GM21381 (cell line): Measurements from ENCODE around the gene LDLRAD3.

Experiments used
- ATAC-seq: cut with Tn5 transposase; IDR thresholded peaks from one replicate; pipeline ENCODE4 v1.9.1; 2021; ENCODE audit warnings: mild to moderate bottlenecking, moderate library complexity; ENCODE audit not compliant: unreplicated experiment

The LDLRAD3 gene

GRCh38 chr11:36122671-36123070 lies 178.8 kb downstream of the LDLRAD3 start:
- no peak for ATAC-seq

- no peak for ATAC-seq
Observed at GRCh38 chr11:36123336-36124101, 179.7 kb downstream of the LDLRAD3 start.

GRCh38 chr11:36126678-36127077 lies 182.8 kb downstream of the LDLRAD3 start:
- ATAC-seq = no peak

- ATAC-seq = no peak
Observed at GRCh38 chr11:36127550-36127949, 183.7 kb downstream of the LDLRAD3 start.

GRCh38 chr11:36129955-36130354 lies 186.1 kb downstream of the LDLRAD3 start:
- ATAC-seq = no peak

- no peak for ATAC-seq
Observed at GRCh38 chr11:36130401-36130800, 186.5 kb downstream of the LDLRAD3 start.

GRCh38 chr11:36131721-36132397 lies 188.0 kb downstream of the LDLRAD3 start:
- ATAC-seq = no peak

GRCh38 chr11:36132940-36133339 lies 189.1 kb downstream of the LDLRAD3 start:
- no peak for ATAC-seq

- ATAC-seq = no peak
Observed at GRCh38 chr11:36135076-36135475, 191.2 kb downstream of the LDLRAD3 start.

- ATAC-seq = no peak
Observed at GRCh38 chr11:36139767-36140166, 195.9 kb downstream of the LDLRAD3 start.

- ATAC-seq = no peak
Observed at GRCh38 chr11:36141196-36141953, 197.5 kb downstream of the LDLRAD3 start.

GRCh38 chr11:36141956-36142355 lies 198.1 kb downstream of the LDLRAD3 start:
- no peak for ATAC-seq

GRCh38 chr11:36142439-36142838 lies 198.6 kb downstream of the LDLRAD3 start:
- ATAC-seq = no peak

GRCh38 chr11:36142879-36143278 lies 199.0 kb downstream of the LDLRAD3 start:
- ATAC-seq = no peak

GRCh38 chr11:36146437-36146836 lies 202.6 kb downstream of the LDLRAD3 start:
- ATAC-seq = no peak

GRCh38 chr11:36147491-36147890 lies 203.6 kb downstream of the LDLRAD3 start:
- no peak for ATAC-seq

- no peak for ATAC-seq
Observed at GRCh38 chr11:36148701-36149100, 204.8 kb downstream of the LDLRAD3 start.

- peak; percentile 78 for ATAC-seq
Observed at GRCh38 chr11:36149538-36150242, 205.8 kb downstream of the LDLRAD3 start.

GRCh38 chr11:36150986-36151385 lies 207.1 kb downstream of the LDLRAD3 start:
- ATAC-seq = no peak

GRCh38 chr11:36151933-36152580 lies 208.2 kb downstream of the LDLRAD3 start:
- ATAC-seq = no peak

- no peak for ATAC-seq
Observed at GRCh38 chr11:36153551-36153950, 209.7 kb downstream of the LDLRAD3 start.
